Stimulated activated CD8-positive, alpha-beta memory T cell treated with anti-CD3 and anti-CD28 coated beads, Interleukin-7, amount 100 ng/mL, for 1 hour (primary cell): ENCODE results near the gene THAP7.
"Not testable (repeated sequence)": the region's sequence is repeated elsewhere in the genome, so short reads cannot be mapped to it uniquely, and the experiment has no call there.

Source experiments
- DNase-seq, 2 donors: peaks; one replicate each; pipeline ENCODE4 v3.0.0-alpha.2; 2020; ENCODE audit warnings: low read depth in 2 of 2

THAP7 gene, protein sequence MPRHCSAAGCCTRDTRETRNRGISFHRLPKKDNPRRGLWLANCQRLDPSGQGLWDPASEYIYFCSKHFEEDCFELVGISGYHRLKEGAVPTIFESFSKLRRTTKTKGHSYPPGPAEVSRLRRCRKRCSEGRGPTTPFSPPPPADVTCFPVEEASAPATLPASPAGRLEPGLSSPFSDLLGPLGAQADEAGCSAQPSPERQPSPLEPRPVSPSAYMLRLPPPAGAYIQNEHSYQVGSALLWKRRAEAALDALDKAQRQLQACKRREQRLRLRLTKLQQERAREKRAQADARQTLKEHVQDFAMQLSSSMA

DNA sequence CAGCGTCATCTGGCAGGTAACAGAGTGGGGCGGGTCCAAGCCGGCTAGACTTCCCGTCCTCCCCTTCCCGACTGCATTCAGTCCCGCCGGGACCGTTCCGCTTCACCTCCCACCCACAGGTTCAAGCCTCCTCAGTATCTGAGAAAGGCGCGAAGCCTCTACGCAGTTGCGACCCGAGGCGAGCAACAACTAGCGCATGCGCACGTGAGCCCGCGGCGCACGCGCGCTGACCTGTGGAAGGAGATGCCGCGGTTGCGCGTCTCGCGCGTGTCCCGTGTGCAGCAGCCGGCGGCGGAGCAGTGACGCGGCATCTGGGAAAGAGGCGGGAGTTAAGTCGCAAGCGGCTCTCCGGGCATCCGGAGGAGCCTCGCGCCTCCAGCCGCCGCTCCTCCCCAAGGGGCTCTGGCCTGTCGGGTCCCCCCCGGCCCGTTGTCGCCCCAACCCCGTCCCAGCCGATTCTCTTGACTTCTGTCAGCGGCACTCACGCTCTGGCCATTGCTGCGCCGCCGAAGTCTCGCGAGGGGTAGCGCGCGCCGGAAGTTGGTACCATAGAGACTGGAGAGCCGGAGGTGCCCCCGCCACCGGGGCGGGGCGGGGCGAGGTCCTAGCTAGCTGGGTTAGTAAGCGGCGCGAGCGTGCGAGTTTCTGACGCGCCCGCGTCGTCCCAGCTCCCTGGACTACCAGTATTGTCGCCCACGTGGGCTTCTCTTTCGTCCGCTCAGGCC is at the start of gene THAP7:
TSS of gene THAP7 (minus strand) at position 518 of the 725 bp plus-strand sequence. CDS start at position 311, 207 bp downstream.
- DNase-seq: peak; percentile 90 to 91

DNA sequence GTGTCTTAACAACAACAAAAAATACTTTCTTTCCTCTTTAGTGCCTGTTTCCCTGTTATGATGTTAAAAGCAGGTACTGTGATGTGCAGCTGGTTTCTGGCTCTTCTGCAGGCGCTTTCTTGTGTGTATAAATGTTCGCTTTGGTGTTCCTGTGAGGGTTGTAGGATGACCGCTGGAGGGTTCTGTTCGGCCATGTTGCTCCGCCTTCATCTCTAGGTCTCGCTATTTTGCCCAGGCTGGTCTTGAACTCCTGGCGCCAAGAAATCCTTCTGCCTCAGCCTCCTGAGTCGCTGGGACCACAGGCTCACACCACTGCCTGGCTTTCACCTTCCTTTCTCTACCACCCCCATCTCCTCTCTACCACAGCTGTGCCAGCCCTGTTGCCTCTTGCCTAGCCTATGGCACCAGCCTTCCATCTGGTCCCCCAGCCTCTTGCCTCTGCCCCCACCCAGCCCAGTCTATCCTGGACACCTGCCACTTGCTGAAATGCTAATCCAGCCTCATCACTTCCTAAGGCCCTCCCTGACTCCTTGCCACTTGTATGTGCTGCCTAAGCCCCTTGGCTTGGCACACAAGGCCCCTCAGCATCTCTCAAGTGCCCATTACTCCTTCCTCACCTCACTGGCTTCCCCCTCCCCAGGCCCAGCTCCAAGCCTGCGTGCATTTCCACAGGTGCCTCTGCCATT is 49.4 kb upstream of the THAP7 start:
- DNase-seq: no peak

DNA sequence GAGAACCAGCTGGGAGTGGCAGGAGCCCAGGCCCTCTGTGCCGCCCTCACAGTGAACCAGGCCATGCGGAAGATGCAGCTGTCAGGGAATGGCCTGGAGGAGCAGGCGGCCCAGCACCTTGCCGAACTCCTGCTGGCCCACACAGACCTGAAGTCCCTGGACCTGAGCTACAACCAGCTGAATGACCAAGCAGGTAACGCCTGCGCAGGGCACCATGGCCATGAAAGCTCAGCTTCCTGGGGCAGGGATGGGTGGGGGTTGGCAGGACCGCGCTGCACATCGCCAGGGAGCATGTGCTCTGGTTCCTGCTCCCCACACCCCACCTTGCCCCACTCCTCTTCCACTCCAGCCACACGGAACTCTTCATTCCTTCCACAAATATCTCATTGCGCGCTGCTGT is 47.0 kb upstream of the THAP7 start:
- not testable (repeated sequence) for DNase-seq

DNA sequence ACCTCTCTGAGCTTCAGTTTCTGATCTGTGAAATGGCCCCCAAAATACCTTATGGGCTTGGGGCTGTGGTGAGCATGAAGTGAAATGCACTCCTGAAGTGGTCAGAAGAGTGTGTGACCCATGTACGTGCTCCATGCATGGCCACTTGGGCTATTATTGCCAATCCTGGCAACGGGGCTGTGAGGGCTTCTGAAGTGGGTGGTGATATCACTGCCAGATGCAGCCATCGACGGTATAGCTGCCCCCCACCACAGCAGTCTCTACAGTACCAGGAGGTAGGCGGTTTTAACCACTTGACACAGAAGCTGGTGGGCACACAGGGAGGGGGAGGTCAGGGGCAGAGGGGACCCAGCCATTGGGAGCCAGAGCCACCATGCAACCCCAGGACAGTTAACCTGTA is 46.5 kb upstream of the THAP7 start:
- not testable (repeated sequence) for DNase-seq

DNA sequence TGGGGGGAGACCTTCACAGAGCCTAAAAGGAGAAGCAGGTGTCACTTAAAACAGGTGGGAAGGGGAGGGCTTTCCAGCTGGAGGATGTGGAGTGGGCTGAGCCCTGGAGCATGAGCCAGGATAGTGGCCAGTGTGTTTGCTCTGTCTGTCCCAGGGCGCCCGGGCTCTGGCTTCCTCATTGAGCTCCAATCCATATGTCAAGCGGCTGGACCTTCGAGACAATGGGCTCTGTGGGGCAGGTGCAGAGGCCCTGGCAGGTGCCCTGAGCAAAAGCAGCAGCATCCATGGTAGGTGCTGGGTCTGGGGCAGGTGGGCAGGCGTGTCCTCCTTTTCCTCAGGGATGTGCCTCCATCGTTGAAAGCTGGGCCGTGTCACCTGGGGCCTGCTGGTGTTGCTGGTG is 45.8 kb upstream of the THAP7 start:
- DNase-seq: no peak

DNA sequence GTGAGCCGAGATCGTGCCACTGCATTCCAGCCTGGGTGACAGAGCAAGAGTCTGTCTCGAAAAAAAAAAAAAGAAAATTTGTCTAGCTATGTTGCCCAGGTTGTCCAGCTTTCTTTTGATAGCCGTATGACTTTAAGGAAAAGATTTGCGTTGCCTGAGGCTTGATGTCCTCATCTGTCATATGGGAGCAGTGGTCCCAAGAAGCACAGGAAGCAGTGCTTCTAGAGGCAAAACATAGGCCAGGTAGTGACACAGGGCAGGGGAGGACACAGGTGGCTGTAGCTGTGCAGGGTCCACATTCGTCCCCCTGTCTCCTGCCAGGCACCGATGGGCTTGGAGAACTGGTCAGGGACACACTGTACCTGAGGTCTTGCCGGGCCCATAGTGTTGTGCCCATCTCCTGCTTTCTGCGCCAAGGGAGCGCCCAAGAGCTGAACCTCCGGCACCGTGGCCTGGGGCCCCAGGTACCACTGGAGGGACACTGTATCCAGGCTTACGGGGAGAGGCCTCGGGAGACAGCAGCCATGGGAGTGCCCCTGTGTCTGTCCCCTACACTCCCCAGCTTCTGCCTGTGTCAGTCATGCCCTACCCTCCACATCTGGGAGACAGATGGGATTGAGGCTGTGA is 45.2 kb upstream of the THAP7 start:
- DNase-seq: no peak

DNA sequence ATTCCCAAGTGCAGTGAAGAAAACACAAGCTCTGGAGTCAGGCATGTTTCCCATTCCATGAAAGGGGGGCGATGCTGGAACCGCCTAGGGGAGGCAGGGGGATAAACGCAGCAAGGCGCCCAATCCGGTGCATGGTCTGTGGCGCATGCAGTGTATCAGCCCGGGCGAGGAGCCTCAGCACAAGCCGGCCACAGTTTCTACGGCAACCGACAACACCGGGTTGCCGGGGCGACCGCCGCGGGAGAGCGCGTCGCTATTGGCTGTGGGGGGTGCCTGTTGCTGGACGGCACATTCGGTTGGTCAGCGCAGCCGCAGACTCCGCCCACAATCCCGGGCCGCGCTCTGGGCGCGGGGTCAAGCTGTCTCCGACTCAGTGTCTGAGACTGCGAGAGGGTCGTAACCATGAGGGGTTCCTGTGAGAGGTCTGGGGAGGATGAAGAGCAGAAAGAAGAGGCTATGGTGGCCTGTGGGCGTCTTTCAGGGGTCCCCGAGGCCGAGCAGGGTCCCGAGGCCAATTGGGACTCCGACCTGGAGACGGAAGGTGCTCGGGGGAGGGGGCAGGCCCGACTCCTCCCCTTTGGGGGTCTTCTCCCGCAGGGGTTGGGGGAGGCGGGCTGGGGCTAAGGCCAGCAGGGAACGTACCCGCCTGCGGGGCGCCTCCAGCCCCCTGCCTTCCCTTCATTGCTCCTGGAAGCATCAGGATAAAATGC is 43.8 kb upstream of the THAP7 start, which contains the start of gene LRRC74B:
TSS of gene LRRC74B (plus strand) at position 362 of the 710 bp plus-strand sequence. CDS start at position 403, 41 bp downstream.
- peak; percentile 41 to 43 for DNase-seq

DNA sequence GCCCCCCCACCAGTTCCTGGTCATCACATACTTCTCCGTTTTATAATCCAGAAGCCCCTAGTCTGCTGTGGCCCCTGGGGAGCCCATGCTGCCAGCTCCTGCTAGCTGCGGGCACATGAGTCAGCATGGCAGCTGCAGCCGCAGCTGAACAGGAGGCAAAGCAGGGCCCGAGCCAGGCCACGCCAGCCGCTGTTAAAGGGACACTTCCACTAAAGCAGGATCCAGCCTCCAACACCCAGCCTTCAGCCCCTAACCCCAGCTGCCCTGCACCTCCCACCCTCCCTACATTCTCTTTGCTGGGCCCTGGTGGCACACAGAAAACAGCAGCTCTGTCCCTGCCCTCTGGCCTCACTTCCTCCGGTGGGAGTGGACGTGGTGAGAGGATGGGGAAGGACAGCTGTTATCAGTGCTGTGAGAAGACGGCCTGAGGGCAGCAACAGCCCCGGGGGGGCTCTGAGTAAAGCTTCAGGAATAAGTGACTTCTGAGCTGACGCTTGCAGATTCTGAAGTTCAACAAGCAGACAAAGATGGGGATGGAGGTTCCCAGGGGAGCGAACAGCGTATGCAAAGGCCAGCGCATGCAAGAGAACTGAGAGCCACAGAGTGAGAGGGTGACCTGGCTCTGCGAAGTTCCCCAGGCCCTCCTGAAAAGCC is 43.1 kb upstream of the THAP7 start:
- no peak for DNase-seq

DNA sequence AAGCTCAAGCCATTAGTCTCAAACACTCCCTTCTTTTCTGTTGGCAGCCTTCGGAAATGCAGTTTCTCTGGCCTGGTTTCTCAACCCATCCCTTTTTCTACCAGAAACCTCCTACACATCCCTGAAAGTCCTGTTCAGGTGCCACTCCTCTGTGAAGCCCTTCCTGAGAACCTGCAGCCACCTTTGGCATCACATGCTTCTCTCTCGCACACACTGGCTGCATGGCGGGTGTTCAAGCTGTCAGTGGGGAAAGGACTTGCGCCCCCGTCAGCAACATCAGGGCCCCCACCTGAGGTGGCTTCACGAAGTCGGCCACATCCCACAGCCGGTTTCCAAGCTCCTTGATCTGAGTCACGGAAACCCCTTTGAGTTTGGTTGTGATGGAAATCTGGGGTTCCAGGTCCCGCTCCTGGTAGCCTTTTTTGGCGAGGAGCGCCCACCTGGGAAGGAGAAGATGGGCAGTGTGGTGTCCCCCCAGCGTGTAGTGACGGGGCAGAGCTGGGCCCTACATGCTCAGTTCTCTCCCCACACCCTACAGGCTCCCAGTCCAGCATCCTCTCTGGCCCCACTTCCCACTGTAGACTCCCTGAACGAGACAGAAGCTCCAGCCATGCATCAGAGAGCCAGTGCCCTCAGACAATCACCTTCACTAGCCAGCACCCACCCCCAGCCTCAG is 42.1 kb upstream of the THAP7 start:
- no peak for DNase-seq

DNA sequence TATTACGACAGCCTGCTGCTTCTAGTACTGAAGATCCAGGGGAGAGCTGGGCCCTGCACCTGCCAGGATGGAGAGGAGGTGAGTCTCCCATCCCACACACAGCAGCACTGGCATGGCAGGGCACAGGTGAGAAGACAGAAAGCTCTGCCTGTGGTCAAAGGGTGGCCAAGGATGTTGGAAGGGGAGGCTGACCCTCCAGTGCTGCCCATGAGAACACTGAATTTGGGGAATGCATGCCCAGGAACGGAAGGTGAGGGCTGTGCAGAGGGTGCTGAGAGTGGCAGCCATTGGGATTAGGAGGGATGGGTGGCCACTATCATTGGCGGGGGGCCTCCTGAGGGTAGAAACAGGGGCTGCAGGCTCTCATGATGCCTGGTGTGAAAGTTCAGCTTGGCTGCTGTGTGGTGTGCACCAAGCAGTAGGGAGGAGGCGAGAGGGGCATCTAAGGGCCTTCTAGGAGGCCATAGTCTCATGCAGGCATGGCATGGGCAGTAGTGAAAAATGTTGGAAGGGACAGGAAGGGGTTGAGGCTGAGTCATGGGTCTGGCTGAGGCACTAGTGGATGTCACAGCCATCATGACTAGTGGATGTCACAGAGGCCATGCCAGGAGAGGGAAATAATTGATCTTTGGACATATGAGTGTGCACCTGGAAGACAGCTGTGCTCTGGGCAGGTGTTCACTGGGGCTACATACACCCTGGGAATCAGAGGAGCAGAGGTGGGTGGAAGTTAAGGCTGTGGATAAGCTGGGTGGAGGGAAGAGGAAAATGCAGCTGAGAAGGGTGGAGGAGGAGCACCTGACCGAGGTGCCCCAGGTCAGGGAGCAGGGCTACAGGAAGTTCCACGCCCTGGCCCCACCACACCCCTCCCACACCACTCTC is 41.3 kb upstream of the THAP7 start:
- DNase-seq: no peak

DNA sequence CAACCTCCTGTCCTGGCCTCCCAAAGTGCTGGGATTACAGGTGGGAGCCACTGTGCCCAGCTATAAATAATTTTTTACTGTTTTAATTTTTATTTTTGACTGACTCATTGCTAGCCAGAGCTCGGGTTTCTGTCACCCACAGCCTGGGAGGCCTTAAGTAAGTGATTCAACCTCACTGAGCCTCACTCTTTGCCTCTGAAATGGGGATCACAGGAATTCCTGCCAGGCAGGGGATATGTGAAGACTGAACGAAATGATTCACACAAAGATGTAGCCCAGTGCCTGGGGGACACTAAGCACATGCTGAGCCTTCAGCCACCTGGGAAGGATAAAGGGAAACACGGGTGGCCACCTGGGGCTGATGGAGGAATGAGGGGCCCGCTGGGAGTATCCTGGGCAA is 40.0 kb upstream of the THAP7 start:
- DNase-seq: no peak

DNA sequence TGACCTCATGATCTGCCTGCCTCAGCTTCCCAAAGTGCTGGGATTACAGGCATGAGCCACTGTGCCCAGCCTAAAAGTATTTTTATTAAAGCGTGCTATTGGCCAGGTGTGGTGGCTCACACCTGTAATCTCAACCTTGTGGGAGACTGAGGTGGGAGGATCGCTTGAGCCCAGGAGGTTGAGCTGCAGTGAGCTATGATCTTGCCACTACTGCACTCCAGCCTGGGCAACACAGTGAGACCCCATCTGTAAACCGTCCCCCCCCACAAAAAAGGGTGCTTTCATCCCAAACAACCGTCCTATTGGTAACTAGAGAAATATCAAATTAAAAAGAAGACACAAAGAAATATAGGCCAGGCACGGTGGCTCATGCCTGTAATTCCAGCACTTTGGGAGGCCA is 37.2 kb upstream of the THAP7 start:
- DNase-seq: not testable (repeated sequence)

DNA sequence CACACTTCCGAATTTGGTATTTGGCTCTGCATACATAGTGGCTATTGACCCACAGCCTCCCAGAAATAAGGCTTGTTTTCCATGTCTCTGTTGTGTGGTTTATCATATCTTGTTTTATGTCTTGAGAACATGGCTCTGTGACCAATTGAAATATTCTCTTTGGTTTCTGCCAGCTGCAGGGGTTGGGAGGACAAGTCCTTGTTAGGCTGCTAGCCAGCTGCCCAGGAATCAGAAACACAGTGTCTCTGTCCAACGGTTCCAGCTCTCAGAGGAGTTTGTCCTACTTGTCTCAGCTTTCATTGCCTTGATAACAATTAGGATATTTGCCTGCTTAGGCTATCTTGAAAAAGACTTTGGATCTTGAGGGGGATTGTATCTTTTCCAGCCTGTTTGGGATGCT is 36.5 kb upstream of the THAP7 start:
- no peak for DNase-seq

DNA sequence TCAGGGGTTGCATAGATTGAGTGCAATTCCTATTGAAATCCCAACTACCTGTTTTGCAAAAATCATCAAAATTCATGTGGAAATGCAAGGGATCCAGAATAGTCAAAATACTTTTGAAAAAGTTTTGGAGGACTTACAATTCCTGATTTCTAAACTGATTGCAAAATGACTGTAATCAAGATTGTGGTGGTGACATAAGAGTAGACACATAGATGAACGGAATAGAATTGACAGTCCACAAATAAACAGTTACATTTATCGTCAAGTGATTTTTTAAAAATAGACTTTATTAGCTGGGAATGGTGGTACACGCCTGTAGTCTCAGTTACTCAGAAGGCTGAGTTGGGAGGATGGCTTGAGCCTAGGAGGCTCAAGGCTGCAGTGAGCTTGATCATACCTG is 33.1 kb upstream of the THAP7 start:
- DNase-seq: no peak

DNA sequence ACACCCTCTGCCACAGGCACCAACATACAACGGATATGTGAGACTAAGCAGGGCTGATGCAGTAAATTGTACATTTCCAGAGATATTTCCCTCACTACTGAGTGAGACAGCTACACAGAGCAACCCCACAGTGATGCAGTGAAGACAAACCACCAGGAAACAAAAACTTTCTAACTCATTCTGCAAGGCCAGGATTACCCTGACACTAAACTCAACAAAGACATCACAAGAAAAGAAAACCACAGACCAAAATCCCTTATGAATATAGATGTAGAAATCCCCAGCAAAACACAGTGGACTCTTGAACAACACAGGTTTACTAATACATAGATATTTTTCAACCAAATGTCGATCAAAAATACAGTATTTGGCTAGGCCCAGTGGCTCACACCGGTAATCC is 32.0 kb upstream of the THAP7 start:
- no peak for DNase-seq

DNA sequence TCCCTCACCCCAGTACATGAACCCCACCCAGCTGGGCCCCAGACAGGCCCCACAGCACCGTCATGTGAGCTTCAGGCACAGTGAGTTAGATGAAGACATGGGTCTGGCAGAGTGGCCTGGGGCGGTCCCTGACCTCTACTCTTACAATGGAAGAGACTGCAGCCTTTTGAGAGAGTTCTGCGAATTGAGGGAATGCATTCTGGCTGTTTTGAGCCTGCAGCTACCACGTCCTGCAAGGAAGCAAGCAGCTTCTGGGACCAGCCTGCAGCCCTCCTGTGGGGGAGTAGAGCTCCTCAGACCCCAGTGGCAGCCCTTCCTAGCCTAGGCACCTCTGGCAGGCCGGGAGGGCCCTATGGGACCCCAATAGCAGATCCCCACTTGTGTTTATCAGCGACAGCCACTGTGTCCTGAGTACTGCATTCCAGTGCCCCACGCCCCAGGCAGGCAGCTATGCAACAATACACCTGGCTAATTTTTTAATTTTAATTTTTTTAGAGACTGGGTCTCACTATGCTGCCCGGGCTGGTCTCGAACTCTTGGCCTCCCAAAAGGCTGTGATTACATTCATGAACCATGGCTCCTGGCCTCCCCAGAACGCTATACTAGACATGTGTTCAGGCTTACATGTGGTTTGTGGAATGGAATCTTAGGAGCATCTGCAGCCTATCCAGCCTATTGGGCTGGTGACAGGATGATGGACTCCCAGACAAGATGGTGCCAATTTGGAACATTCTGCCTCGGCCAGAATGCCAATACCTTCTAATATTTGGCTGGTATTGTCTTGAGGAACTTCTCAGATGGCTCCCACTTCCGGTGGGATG is 31.2 kb upstream of the THAP7 start:
- no peak for DNase-seq

DNA sequence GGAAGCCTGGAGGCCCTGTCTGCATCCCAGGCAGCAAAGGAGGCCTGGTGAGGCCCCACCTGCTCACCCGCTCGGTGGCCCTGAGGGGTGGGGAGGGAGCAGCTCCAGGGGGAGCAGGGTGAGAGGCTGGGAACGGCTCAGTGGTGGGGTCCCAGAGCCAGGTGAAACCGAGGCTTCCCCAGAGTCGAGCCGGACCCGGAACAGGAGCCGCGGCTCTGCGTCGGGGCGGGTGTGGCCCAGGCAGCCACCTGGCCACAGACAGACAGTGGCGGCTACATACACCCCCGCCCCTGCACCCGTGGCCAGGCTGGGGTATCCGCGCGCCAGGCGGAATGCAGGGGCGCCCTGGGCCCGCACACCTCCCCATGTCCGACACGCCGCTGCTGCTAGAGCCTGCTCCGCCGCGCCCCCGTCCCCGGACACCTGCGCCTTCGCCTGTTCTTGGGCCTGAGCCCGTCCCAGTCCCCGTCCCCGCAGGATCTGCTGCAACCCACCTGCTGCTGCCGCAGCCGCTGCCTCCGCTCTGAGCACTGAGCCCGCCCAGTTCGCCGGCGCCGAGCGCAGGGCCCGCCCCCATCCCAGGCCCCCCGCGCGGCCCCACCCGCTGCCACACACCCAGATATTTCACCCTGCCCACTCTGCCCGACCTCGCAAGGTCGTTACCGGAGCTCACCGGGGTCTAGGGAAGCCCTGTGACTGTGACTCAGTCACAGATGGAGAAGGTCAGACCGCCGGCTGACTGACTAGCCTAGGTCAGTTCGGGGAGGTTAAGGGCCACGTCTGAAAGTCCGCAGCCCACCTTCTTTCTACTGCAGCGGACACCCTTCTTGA is 30.3 kb upstream of the THAP7 start, which contains the start of gene SLC7A4:
TSS of gene SLC7A4 (minus strand) at position 525 of the 831 bp plus-strand sequence. CDS start 749 bp downstream, outside the sequence.
- no peak for DNase-seq
